ENCODE results near the gene RPL39L.

RPL39L gene

GRCh38 chr3:187085933-187086332 is 53.4 kb downstream of the RPL39L start:
- Histone ChIP-seq H3K4me3 (ENCODE audit: low read length) (no peak overlapping the region), H3K79me2 (ENCODE audit: low read length) (no peaks in the 10 kb centered on the region), H3K4me2 (ENCODE audit: low read length) (no peak overlapping the region), H4K20me1 (ENCODE audit: insufficient read depth, low read length) (no peaks in the 10 kb centered on the region), H3K36me3 (replicated peaks; ENCODE audit: low read depth, low read length) (no peaks in the 10 kb centered on the region), H3K27ac (ENCODE audit: low read length) (no peak overlapping the region), H3K4me1 (ENCODE audit: low read length) (no peaks in the 10 kb centered on the region), H2AFZ (ENCODE audit: low read depth, low read length) (no peak overlapping the region), H3K27me3 (ENCODE audit: low read depth, low read length) (no peaks in the 10 kb centered on the region), H3K9me3 (ENCODE audit: insufficient read depth, low read length) (no peaks in the 10 kb centered on the region), H3K9ac (ENCODE audit: low read length) (no peak overlapping the region)
- TF ChIP-seq CTCF (IDR thresholded peaks at IDR 0.05; ENCODE audit: low read depth, low read length) (no peak), EZH2phosphoT487 (IDR thresholded peaks at IDR 0.05; ENCODE audit: low read depth) (no peak)

GRCh38 chr3:187085021-187085666 is 54.2 kb downstream of the RPL39L start:
- Histone ChIP-seq H3K9ac (ENCODE audit: low read length) (no peak overlapping the region), H3K27me3 (ENCODE audit: low read depth, low read length) (no peaks in the 10 kb centered on the region), H3K79me2 (ENCODE audit: low read length) (no peaks in the 10 kb centered on the region), H3K36me3 (replicated peaks; ENCODE audit: low read depth, low read length) (no peaks in the 10 kb centered on the region), H4K20me1 (ENCODE audit: insufficient read depth, low read length) (no peaks in the 10 kb centered on the region), H3K4me3 (ENCODE audit: low read length) (no peak overlapping the region), H3K4me2 (ENCODE audit: low read length) (no peak overlapping the region), H3K27ac (ENCODE audit: low read length) (no peak overlapping the region), H2AFZ (ENCODE audit: low read depth, low read length) (no peak overlapping the region), H3K9me3 (ENCODE audit: insufficient read depth, low read length) (no peaks in the 10 kb centered on the region), H3K4me1 (ENCODE audit: low read length) (no peaks in the 10 kb centered on the region)
- no peak for TF ChIP-seq EZH2phosphoT487 (IDR thresholded peaks at IDR 0.05; ENCODE audit: low read depth)
- no peak for TF ChIP-seq CTCF (IDR thresholded peaks at IDR 0.05; ENCODE audit: low read depth, low read length)

GRCh38 chr3:187084580-187084979 is 54.7 kb downstream of the RPL39L start:
- Histone ChIP-seq H3K9me3 (ENCODE audit: insufficient read depth, low read length) (no peaks in the 10 kb centered on the region), H3K36me3 (replicated peaks; ENCODE audit: low read depth, low read length) (peaks cover 3% of the 10 kb centered on the region), H3K27me3 (ENCODE audit: low read depth, low read length) (no peaks in the 10 kb centered on the region), H3K4me1 (ENCODE audit: low read length) (no peaks in the 10 kb centered on the region), H3K79me2 (ENCODE audit: low read length) (no peaks in the 10 kb centered on the region), H4K20me1 (ENCODE audit: insufficient read depth, low read length) (no peaks in the 10 kb centered on the region), H3K27ac (ENCODE audit: low read length) (no peak overlapping the region), H3K4me3 (ENCODE audit: low read length) (no peak overlapping the region), H2AFZ (ENCODE audit: low read depth, low read length) (no peak overlapping the region), H3K4me2 (ENCODE audit: low read length) (no peak overlapping the region), H3K9ac (ENCODE audit: low read length) (no peak overlapping the region)
- TF ChIP-seq EZH2phosphoT487 (IDR thresholded peaks at IDR 0.05; ENCODE audit: low read depth) (no peak), CTCF (IDR thresholded peaks at IDR 0.05; ENCODE audit: low read depth, low read length) (no peak)

DNA sequence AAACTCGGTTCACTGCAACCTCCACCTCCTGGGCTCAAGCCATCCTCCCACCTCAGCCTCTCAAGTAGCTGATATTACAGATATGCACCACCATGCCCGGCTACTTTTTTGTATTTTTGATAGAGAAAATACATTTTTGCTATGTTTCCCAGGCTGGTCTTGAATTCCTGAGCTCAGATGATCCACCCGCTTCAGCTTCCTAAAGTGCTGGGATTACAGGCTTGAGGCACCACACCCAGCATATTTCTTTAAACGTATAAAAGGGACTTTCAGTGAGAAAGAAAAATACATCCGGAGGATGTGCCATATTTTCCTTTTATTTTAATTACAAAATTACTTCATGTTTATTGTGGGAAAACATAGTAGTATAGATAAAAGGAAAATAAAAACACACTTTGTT is 55.2 kb downstream of the RPL39L start:
- no peak overlapping the region for H2AFZ ChIP-seq (ENCODE audit: low read depth, low read length)
- no peaks in the 10 kb centered on the region for H3K4me1 ChIP-seq (ENCODE audit: low read length)
- no peak overlapping the region for H3K4me3 ChIP-seq (ENCODE audit: low read length)
- no peaks in the 10 kb centered on the region for H3K79me2 ChIP-seq (ENCODE audit: low read length)
- H3K36me3 ChIP-seq (replicated peaks; ENCODE audit: low read depth, low read length) = peaks cover 6% of the 10 kb centered on the region
- no peak overlapping the region for H3K27ac ChIP-seq (ENCODE audit: low read length)
- H3K27me3 ChIP-seq (ENCODE audit: low read depth, low read length) = no peaks in the 10 kb centered on the region
- no peak for TF ChIP-seq CTCF (IDR thresholded peaks at IDR 0.05; ENCODE audit: low read depth, low read length)
- TF ChIP-seq EZH2phosphoT487 (IDR thresholded peaks at IDR 0.05; ENCODE audit: low read depth) = no peak
- H3K9me3 ChIP-seq (ENCODE audit: insufficient read depth, low read length) = no peaks in the 10 kb centered on the region
- H3K9ac ChIP-seq (ENCODE audit: low read length) = no peak overlapping the region
- no peak overlapping the region for H3K4me2 ChIP-seq (ENCODE audit: low read length)
- H4K20me1 ChIP-seq (ENCODE audit: insufficient read depth, low read length) = no peaks in the 10 kb centered on the region

Measured in OCI-LY3 (cell line).